ENCODE data around the gene FBXO48. TPM values are rescaled to one million over a fixed set of nuclear protein-coding genes. Genes with fewer than 3 reads are reported as not detected.

FBXO48 gene
- total RNA-seq, 6 experiments from 2014 or later: 0.82 to 1.5 (median 1.2) TPM

DNA sequence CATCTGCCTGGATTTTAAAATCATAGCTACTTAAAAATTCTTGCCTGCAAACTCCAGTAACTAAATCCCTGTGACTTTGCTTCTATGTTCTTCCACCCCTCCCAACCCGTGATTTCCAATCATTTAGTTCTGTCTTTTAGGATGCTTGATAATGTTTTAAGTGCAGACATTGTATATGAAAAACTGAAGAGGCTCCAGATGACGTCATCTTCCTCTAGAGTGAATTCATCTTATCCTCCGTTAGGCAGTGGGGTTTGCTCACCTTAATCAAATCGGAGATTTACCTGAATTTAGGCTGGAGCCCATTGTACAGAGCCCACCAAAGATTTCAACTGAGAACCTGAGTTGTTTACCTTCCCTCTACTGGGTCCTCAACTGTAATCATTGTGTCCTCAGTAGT lies 10.9 kb downstream of the FBXO48 start:
- 57% methylated on average over 4 of the region's 4 CpGs for WGBS (ENCODE audit: insufficient coverage, low coverage, low lambda C conversion rate, missing lambda C conversion rate)
- no peak for DNase-seq

DNA sequence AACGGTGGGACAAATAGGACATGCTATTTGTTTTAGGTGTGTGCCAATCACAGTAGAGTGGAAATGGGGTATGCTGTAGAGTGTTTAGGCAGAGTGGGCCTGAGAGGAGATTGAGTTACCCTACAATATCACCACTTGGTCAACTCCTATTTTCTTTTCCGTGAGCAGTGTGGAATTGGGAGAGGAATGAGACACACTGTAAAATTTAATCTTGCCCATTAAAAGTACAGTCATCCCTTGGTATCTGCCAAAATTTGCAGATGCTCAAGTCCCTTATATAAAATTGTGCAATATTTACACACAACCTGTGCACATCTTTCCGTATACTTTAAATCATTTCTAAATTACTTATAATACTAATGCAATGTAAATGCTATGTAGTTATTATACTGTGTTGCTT lies 12.4 kb downstream of the FBXO48 start:
- 77% methylated on average over 3 of the region's 3 CpGs for WGBS (ENCODE audit: insufficient coverage, low coverage, low lambda C conversion rate, missing lambda C conversion rate)
- no peak for DNase-seq
- intact Hi-C loops (cut with DNase I): loop anchor here in 1 of 2 donors (10.0 kb wide), 1 partner anchor 380 kb away; no protein-coding TSS in a partner anchor
- ATAC-seq: no peak
- Histone ChIP-seq H3K27ac (no peak overlapping the region), H3K9me3 (no peaks in the 10 kb centered on the region), H3K4me3 (no peak overlapping the region), H3K27me3 (no peaks in the 10 kb centered on the region), H3K4me1 (no peaks in the 10 kb centered on the region), H3K36me3 (no peaks in the 10 kb centered on the region)
- no peak for TF ChIP-seq POLR2A (IDR thresholded peaks at IDR 0.05)
- TF ChIP-seq, protein P1, sequence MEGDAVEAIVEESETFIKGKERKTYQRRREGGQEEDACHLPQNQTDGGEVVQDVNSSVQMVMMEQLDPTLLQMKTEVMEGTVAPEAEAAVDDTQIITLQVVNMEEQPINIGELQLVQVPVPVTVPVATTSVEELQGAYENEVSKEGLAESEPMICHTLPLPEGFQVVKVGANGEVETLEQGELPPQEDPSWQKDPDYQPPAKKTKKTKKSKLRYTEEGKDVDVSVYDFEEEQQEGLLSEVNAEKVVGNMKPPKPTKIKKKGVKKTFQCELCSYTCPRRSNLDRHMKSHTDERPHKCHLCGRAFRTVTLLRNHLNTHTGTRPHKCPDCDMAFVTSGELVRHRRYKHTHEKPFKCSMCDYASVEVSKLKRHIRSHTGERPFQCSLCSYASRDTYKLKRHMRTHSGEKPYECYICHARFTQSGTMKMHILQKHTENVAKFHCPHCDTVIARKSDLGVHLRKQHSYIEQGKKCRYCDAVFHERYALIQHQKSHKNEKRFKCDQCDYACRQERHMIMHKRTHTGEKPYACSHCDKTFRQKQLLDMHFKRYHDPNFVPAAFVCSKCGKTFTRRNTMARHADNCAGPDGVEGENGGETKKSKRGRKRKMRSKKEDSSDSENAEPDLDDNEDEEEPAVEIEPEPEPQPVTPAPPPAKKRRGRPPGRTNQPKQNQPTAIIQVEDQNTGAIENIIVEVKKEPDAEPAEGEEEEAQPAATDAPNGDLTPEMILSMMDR (IDR thresholded peaks at IDR 0.05): no peak

More for the DNA sequence above, 10.9 kb downstream of the FBXO48 start:
- Histone ChIP-seq H3K4me3 (no peak overlapping the region), H3K36me3 (no peaks in the 10 kb centered on the region), H3K27ac (no peak overlapping the region), H3K9me3 (no peaks in the 10 kb centered on the region), H3K4me1 (no peaks in the 10 kb centered on the region), H3K27me3 (no peaks in the 10 kb centered on the region)
- no peak for ATAC-seq
- intact Hi-C loops (cut with DNase I): loop anchor here in 1 of 2 donors (10.0 kb wide), 1 partner anchor 379 kb away; no protein-coding TSS in a partner anchor
- TF ChIP-seq, protein P1 (IDR thresholded peaks at IDR 0.05): no peak
- no peak for TF ChIP-seq POLR2A (IDR thresholded peaks at IDR 0.05)

DNA sequence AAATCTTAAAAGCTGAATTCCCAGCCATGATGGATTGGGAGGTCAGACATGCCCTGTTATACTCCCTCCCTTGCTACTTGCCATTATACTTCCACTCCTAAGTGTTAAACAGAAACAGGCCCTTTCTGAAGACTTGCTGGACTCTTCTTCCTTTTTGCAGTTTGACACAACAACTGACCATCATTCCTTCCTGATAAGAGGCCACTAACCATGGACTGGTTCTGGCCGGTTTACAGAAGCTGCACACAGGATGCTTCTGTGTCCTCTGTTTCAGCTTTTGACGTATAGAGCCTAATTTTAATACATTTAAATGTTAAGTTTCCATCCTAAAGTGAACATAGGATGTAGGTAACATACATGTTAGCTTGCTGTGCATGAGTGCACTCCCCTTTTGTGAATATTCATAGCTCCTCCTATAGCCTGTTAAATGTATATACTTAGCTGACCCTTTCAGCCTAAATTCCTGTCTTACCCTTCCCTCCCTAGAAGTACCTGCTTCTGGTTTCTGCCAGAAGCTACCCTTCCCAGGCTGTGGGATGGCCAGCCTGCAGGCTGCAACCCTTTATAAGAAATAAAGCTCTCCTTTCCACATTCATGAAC lies 13.2 kb downstream of the FBXO48 start:
- no peak overlapping the region for H3K27ac ChIP-seq
- H3K4me3 ChIP-seq: no peak overlapping the region
- TF ChIP-seq, protein P1 (IDR thresholded peaks at IDR 0.05): no peak
- TF ChIP-seq POLR2A (IDR thresholded peaks at IDR 0.05): no peak
- no peaks in the 10 kb centered on the region for H3K27me3 ChIP-seq
- no peaks in the 10 kb centered on the region for H3K9me3 ChIP-seq
- no peaks in the 10 kb centered on the region for H3K36me3 ChIP-seq
- no peak for DNase-seq
- intact Hi-C loops (cut with DNase I): loop anchor here in 1 of 2 donors (10.0 kb wide), 1 partner anchor 381 kb away; no protein-coding TSS in a partner anchor
- no peaks in the 10 kb centered on the region for H3K4me1 ChIP-seq
- no peak for ATAC-seq
- WGBS (ENCODE audit: insufficient coverage, low coverage, low lambda C conversion rate, missing lambda C conversion rate): 43% methylated on average over 2 of the region's 2 CpGs

DNA sequence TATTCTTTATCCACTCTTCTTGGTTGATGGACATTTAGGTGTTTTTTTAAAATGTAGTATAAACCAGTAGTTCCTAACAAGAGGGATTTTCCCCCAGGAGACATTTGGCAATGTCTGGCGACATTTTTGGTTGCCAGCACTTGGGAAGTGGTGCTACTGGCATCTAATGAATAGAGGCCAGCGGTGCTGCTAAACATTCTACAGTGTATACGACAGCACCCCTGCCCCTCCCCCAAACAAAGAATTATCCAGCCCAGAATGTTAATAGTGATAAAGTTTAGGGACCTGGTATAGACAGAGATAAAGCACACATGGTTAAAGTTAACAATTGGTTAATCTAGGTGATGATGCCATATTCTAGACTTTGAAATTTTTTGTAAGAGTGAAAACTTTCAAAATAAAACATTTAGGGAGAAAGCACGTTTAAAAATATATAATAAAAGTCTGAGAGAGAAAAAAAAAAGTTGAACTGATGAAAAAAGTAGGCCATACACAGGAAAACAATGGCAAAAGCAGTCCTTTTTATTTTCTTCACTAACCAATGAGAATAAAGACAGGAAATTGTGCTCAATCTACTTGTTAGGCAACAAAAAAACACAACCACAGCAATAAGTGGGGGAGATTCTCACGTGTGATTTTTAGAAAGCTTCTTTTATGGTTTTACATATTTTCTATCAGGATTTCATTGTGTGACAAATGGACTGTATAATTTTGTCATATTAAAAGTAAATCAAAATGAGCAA lies 14.8 kb downstream of the FBXO48 start:
- H3K27me3 ChIP-seq: no peaks in the 10 kb centered on the region
- H3K36me3 ChIP-seq: no peaks in the 10 kb centered on the region
- no peak overlapping the region for H3K4me3 ChIP-seq
- WGBS (ENCODE audit: insufficient coverage, low coverage, low lambda C conversion rate, missing lambda C conversion rate): 66% methylated on average over 5 of the region's 5 CpGs
- TF ChIP-seq POLR2A (IDR thresholded peaks at IDR 0.05): no peak
- TF ChIP-seq, protein P1 (IDR thresholded peaks at IDR 0.05): no peak
- intact Hi-C loops (cut with DNase I): loop anchor here in 1 of 2 donors (10.0 kb wide), 1 partner anchor 382 kb away; no protein-coding TSS in a partner anchor
- no peak for DNase-seq
- ATAC-seq: no peak
- H3K9me3 ChIP-seq: no peaks in the 10 kb centered on the region
- no peak overlapping the region for H3K27ac ChIP-seq
- no peaks in the 10 kb centered on the region for H3K4me1 ChIP-seq

All from right lobe of liver (tissue), 6 donors.